RWPE2 (cell line): ENCODE data around the gene CHCT1.
"Not testable (repeated sequence)": the region's sequence is repeated elsewhere in the genome, so short reads cannot be mapped to it uniquely, and the experiment has no call there.

ENCODE experiments used
- ATAC-seq: fragments of 200-7000 bp; cut with Tn5 transposase; 3 replicates; pipeline ENCODE4 v1.9.1; 2021; ENCODE audit warnings: low read depth
- DNase-seq: peaks from one replicate; pipeline ENCODE4 v3.0.0-alpha.2; 2020; ENCODE audit warnings: low spot score
- H3K27ac ChIP-seq: fragments of 450-650 bp; 2 replicates; pipeline ENCODE4 v1.5.1; 2017; ENCODE audit warnings: mild to moderate bottlenecking; ENCODE audit not compliant: poor library complexity, severe bottlenecking
- H3K27me3 ChIP-seq: fragments of 250-450 bp; sonication (Bioruptor Pico); 2 replicates; pipeline ENCODE4 v1.5.1; 2021; ENCODE audit warnings: mild to moderate bottlenecking, moderate library complexity; ENCODE audit not compliant: insufficient read depth, poor library complexity, severe bottlenecking
- H3K36me3 ChIP-seq: fragments of 250-450 bp; sonication (Bioruptor Pico); 2 replicates; pipeline ENCODE4 v1.5.1; 2020; ENCODE audit warnings: low read depth, mild to moderate bottlenecking, moderate library complexity
- H3K4me1 ChIP-seq: fragments of 250-450 bp; sonication (Bioruptor Pico); 2 replicates; pipeline ENCODE4 v1.5.1; 2021; ENCODE audit warnings: mild to moderate bottlenecking, moderate library complexity; ENCODE audit not compliant: insufficient read depth, poor library complexity, severe bottlenecking
- H3K4me3 ChIP-seq: fragments of 250-450 bp; sonication (Bioruptor Pico); 2 replicates; pipeline ENCODE4 v1.5.1; 2021; ENCODE audit warnings: mild to moderate bottlenecking, moderate library complexity; ENCODE audit not compliant: severe bottlenecking
- H3K9me3 ChIP-seq: fragments of 250-450 bp; sonication (Bioruptor Pico); 2 replicates; pipeline ENCODE4 v1.5.1; 2021; ENCODE audit warnings: mild to moderate bottlenecking, moderate library complexity; ENCODE audit not compliant: severe bottlenecking
- CTCF ChIP-seq: fragments of 450-650 bp; IDR thresholded peaks from one replicate; pipeline ENCODE4 v1.5.1; 2017; ENCODE audit warnings: mild to moderate bottlenecking, moderate library complexity; ENCODE audit not compliant: poor library complexity, severe bottlenecking

CHCT1 gene

DNA sequence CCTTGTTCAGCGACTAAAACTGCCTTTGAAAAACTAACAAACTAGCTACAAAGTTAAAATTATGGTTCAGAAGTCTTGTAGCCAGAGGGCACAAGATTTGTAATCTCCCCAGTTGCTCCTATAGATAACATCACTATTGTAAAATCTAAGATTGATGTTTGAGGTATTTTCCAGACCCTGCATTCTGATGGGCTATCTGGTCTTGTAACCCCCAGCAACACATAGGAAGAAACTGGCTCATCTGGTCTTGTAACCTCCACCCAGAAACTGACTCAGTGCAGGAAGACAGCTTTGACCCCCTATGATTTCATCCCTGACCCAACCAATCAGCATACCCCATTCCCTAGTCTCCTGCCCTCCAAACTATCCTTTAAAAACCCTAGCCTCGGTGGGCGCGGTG, 12.3 kb upstream of the CHCT1 start:
- no peak for TF ChIP-seq CTCF
- H3K9me3 ChIP-seq = no peaks in the 10 kb centered on the region
- ATAC-seq (no peak), DNase-seq (no peak)
- H3K36me3 ChIP-seq = no peaks in the 10 kb centered on the region
- no peaks in the 10 kb centered on the region for H3K4me1 ChIP-seq
- H3K4me3 ChIP-seq = no peak overlapping the region
- no peak overlapping the region for H3K27ac ChIP-seq
- no peaks in the 10 kb centered on the region for H3K27me3 ChIP-seq

DNA sequence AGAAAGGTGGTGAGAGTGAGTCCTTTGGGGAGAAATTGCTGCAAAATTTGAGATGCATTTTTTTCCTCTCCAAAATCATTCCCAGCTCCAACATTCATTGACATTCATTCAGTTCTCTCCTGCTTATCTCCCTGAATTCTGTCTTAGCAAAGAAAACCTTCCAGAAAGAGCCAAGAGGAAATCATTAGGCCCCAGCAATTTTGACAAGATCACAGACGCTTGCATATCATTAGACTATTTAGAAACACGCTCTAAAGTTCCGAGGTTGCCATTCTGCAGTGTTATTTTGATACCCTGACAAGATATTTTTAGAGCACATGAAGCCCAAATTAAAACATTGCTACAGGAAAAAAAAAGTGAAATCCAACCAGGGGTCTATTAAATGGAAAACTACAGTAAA, 9.6 kb upstream of the CHCT1 start:
- Histone ChIP-seq H3K36me3 (no peaks in the 10 kb centered on the region), H3K4me1 (no peaks in the 10 kb centered on the region), H3K27ac (no peak overlapping the region), H3K4me3 (no peak overlapping the region), H3K9me3 (no peaks in the 10 kb centered on the region), H3K27me3 (no peaks in the 10 kb centered on the region)
- ATAC-seq (no peak), DNase-seq (no peak)
- no peak for TF ChIP-seq CTCF

DNA sequence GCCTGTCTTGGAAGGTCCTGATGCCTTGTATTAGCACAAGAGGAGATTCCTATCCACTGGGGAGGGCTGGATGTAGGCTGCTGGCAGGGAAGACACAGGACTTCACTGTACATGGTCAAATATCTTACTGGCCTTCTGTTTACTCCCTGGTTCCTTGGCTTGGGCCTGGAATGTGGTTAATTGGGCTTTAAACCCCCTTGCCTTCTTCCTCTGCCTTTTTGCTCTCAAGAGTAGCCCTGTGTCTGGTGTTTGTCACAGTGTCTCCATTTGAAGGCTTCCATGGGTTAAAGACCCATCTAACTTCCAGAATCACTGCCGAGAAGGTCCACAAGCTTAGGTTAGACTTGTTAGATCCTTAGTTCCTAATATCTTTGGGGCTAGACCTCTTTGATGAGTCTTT, 7.1 kb upstream of the CHCT1 start:
- DNase-seq (no peak), ATAC-seq (no peak)
- H3K9me3 ChIP-seq = no peaks in the 10 kb centered on the region
- H3K36me3 ChIP-seq = no peaks in the 10 kb centered on the region
- H3K27me3 ChIP-seq = no peaks in the 10 kb centered on the region
- no peaks in the 10 kb centered on the region for H3K4me1 ChIP-seq
- H3K4me3 ChIP-seq = no peak overlapping the region
- no peak for TF ChIP-seq CTCF
- H3K27ac ChIP-seq = no peak overlapping the region

DNA sequence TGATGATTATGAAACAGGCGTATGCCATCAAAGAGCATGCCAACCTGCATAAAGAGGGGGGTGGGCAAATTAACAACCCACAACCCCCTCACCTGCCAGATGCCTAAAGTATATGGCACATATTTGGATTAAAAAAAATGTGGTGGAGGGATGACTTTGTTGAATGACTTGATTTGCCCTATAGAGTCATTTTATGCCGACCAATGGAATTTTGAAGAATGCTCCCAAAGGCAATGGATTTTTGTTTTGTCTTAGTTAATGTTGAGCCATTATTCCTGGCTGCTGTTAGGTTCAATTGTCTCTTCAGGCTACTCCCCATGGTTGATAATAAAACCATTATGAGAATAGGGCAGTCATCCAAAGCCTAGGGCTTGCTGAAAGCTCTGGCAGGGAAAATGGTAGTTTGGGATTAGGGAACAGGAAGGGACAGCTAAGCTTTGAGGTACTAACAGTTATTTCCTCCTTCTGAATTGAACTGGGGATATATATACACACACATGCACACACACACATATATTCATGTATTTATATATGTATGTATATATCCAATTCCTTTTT, 5.8 kb upstream of the CHCT1 start:
- Histone ChIP-seq H3K4me1 (no peaks in the 10 kb centered on the region), H3K36me3 (no peaks in the 10 kb centered on the region), H3K27ac (no peak overlapping the region), H3K4me3 (no peak overlapping the region), H3K9me3 (no peaks in the 10 kb centered on the region), H3K27me3 (no peaks in the 10 kb centered on the region)
- no peak for TF ChIP-seq CTCF
- ATAC-seq (no peak), DNase-seq (no peak)

DNA sequence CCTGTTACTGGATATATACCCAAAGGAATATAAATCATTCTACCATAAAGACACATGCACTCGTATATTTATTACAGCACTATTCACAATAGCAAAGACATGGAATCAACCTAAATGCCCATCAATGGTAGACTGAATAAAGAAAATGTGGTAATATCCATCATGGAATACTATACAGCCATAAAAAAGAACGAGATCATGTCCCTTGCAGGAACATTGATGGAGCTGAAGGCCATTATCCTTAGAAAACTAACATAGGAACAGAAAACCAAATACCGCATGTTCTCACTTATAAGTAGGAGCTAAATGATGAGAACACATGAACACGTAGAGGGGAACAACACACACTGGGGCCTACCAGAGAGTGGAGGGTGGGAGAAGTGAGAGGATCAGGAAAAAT, 3.3 kb upstream of the CHCT1 start:
- H3K27me3 ChIP-seq, ATAC-seq, DNase-seq, H3K27ac ChIP-seq, H3K4me1 ChIP-seq, H3K36me3 ChIP-seq, H3K9me3 ChIP-seq, H3K4me3 ChIP-seq: not testable (repeated sequence)

- not testable (repeated sequence) for H3K27ac ChIP-seq, H3K27me3 ChIP-seq, DNase-seq, H3K9me3 ChIP-seq, ATAC-seq, H3K4me1 ChIP-seq, H3K36me3 ChIP-seq, H3K4me3 ChIP-seq
Measured at GRCh38 chr17:60419875-60420274, 2.4 kb upstream of the CHCT1 start.
